Keratinocyte (primary cell): ENCODE results near the gene MAX. TPM values are rescaled to one million over a fixed set of nuclear protein-coding genes. Genes with fewer than 3 reads are reported as not detected.
A peak's percentile ranks its signal among the peaks of the same experiment; 100 is the strongest.

Experiments
- DNase-seq: peaks from one replicate; pipeline ENCODE4 v3.0.0-alpha.2; 2011; ENCODE audit warnings: low read depth, missing footprints, low spot score
- FAIRE-seq: peaks from 2 replicates; lab custom pipeline; 2011; peaks lifted over from hg19 to GRCh38; lab: Jason Lieb, UNC
- H2AFZ ChIP-seq: 2 replicates; pipeline ENCODE4 v1.6.0; 2012; ENCODE audit warnings: low read length, control low read depth, inconsistent platforms; ENCODE audit not compliant: control insufficient read depth
- H3K27ac ChIP-seq: 2 replicates; pipeline ENCODE4 v1.5.1; 2011; ENCODE audit warnings: low read length; ENCODE audit not compliant: control insufficient read depth, insufficient read depth
- H3K27me3 ChIP-seq: 3 replicates; pipeline ENCODE4 v1.6.0; 2011; ENCODE audit warnings: low read length; ENCODE audit not compliant: control insufficient read depth, insufficient read depth; ENCODE audit errors: extremely low read depth
- H3K36me3 ChIP-seq, 2 experiments: 2 replicates in 1 of 2; 3 replicates in 1 of 2; pipeline ENCODE4 v1.5.1; 2011; ENCODE audit warnings: low read length in 2 of 2, mild to moderate bottlenecking in 1 of 2; ENCODE audit not compliant: control insufficient read depth in 2 of 2, insufficient read depth in 2 of 2; ENCODE audit errors: extremely low read depth in 1 of 2
- H3K4me1 ChIP-seq: 3 replicates; pipeline ENCODE4 v1.5.1; 2011; ENCODE audit warnings: low read length; ENCODE audit not compliant: control insufficient read depth, insufficient read depth; ENCODE audit errors: extremely low read depth
- H3K4me2 ChIP-seq: 3 replicates; pipeline ENCODE4 v1.6.0; 2011; ENCODE audit warnings: low read depth, low read length; ENCODE audit not compliant: control insufficient read depth, insufficient read depth; ENCODE audit errors: extremely low read depth
- H3K4me3 ChIP-seq, 3 experiments: fragments of 200-600 bp in 1 of 3; sonication (generic) in 1 of 3; 2 replicates in 2 of 3; 3 replicates in 1 of 3; pipeline ENCODE4 v1.5.1; 2011 to 2016; ENCODE audit warnings: low read length in 3 of 3, mild to moderate bottlenecking in 3 of 3, control low read depth in 2 of 3, inconsistent platforms in 1 of 3, low read depth in 1 of 3, mixed read lengths in 1 of 3, mixed run types in 1 of 3, moderate library complexity in 1 of 3; ENCODE audit not compliant: control insufficient read depth in 2 of 3, insufficient read depth in 2 of 3; ENCODE audit errors: extremely low read depth in 1 of 3
- H3K79me2 ChIP-seq: 2 replicates; pipeline ENCODE4 v1.6.0; 2012; ENCODE audit warnings: low read length; ENCODE audit not compliant: control insufficient read depth, insufficient read depth
- H3K9ac ChIP-seq: 3 replicates; pipeline ENCODE4 v1.6.0; 2011; ENCODE audit warnings: low read length; ENCODE audit not compliant: control insufficient read depth, insufficient read depth; ENCODE audit errors: extremely low read depth
- H3K9me1 ChIP-seq: 3 replicates; pipeline ENCODE4 v1.6.0; 2011; ENCODE audit warnings: low read length; ENCODE audit not compliant: control insufficient read depth, insufficient read depth; ENCODE audit errors: extremely low read depth
- H3K9me3 ChIP-seq: 2 replicates; pipeline ENCODE4 v1.5.1; 2012; ENCODE audit warnings: low read depth, low read length; ENCODE audit not compliant: control insufficient read depth
- H4K20me1 ChIP-seq: 3 replicates; pipeline ENCODE4 v1.6.0; 2011; ENCODE audit warnings: low read length; ENCODE audit not compliant: control insufficient read depth, insufficient read depth; ENCODE audit errors: extremely low read depth
- CTCF ChIP-seq, 3 experiments: IDR thresholded peaks in 1 of 3; conservative IDR thresholded peaks in 1 of 3; optimal IDR thresholded peaks in 1 of 3; 2 replicates in 2 of 3; 3 replicates in 1 of 3; pipeline versions ENCODE3 to v1.5.1; 2011; ENCODE audit warnings: low read length in 3 of 3, mild to moderate bottlenecking in 3 of 3, moderate library complexity in 2 of 3, control low read depth in 1 of 3, inconsistent platforms in 1 of 3; ENCODE audit not compliant: insufficient read depth in 2 of 3; ENCODE audit errors: extremely low read depth in 1 of 3
- EZH2 ChIP-seq: IDR thresholded peaks from one replicate; pipeline ENCODE4 v1.6.1; 2012; ENCODE audit warnings: inconsistent platforms, mild to moderate bottlenecking, low read length, moderate library complexity
- dilution Hi-C: fragments of 300-500 bp; cut with MboI; formaldehyde crosslinking; loops from one replicate; pipeline ENCODE4 v1.7.0; 2020; ENCODE audit warnings: low sequenced_read_pairs; ENCODE audit not compliant: extremely low pct_ligation_motif_present
- polyA plus RNA-seq, 5 experiments: library from polyadenylated mRNA; depleted of rRNA in 3 of 5; stranded (reverse) in 3 of 5; stranded (forward) in 1 of 5; unstranded in 1 of 5; fragments of >200 nt; gene quantifications; 1 replicate in 1 of 5; 2 replicates in 3 of 5; 3 replicates in 1 of 5; pipeline versions ENCODE4 v1.2.1 to v1.2.3, GENCODE V29; 2011 to 2012; ENCODE audit warnings: missing spikeins in 2 of 5, low read depth in 1 of 5, low replicate concordance in 1 of 5

Gene MAX
- polyA plus RNA-seq, 1 donor (not counting 4 experiments of a cell fraction or from before 2014, with no cell fraction given): 65.2 TPM

DNA sequence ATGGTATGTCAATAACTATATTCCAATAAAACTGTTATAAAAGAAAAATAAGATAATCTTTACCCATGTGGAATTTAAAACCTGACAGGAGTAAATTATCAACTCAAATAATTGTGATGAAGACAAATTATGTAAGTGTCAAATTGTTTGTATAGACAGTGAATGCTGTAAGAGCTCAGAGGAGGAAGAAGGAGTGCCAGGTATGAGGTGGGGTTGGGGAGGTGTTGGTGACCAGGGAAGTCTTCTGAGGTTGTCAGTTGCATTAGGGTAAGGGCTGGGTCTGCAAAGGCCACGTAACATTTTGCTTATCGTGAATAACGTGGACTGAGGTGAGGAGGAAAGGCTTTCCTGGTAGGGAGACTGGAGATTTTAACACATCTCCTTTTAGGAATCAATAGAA is 2.5 kb upstream of the MAX start:
- Histone ChIP-seq H3K9ac (no peak overlapping the region), H4K20me1 (no peaks in the 10 kb centered on the region), H3K36me3 (no peaks in the 10 kb centered on the region), H3K9me3 (no peaks in the 10 kb centered on the region), H3K27ac (no peak overlapping the region), H2AFZ (no peak overlapping the region), H3K9me1 (no peaks in the 10 kb centered on the region), H3K4me3 (no peak overlapping the region), H3K4me1 (peaks cover 11% of the 10 kb centered on the region), H3K4me2 (no peak overlapping the region), H3K79me2 (peaks cover 19% of the 10 kb centered on the region), H3K27me3 (no peaks in the 10 kb centered on the region)
- dilution Hi-C loops: no loop called here
- FAIRE-seq (no peak), DNase-seq (no peak)
- TF ChIP-seq CTCF (optimal IDR thresholded peaks at IDR 0.05 in 1 of 3, IDR thresholded peaks at IDR 0.05 in 1 of 3, conservative IDR thresholded peaks at IDR 0.05 in 1 of 3; ENCODE audit: extremely low read depth in 1 of 3, insufficient read depth in 2 of 3, low read length in 3 of 3) (no peak), EZH2 (no peak)

GRCh38 chr14:65103150-65103760 is 938 bp upstream of the MAX start:
- Histone ChIP-seq H3K27me3 (no peaks in the 10 kb centered on the region), H3K4me3 (peak overlapping the region; percentile 67 to 77 (median 71)), H3K4me1 (peaks cover 16% of the 10 kb centered on the region), H3K4me2 (peak overlapping the region; percentile 94), H3K9me1 (no peaks in the 10 kb centered on the region), H2AFZ (peak overlapping the region; percentile 95), H3K79me2 (peaks cover 26% of the 10 kb centered on the region), H3K36me3 (peaks cover 0 to under 1% of the 10 kb centered on the region in 2 experiments), H3K27ac (peak overlapping the region; percentile 44), H3K9me3 (no peaks in the 10 kb centered on the region), H4K20me1 (no peaks in the 10 kb centered on the region), H3K9ac (peak overlapping the region; percentile 72)
- dilution Hi-C loops: no loop called here
- FAIRE-seq: no peak
- peak in 2 of 3 experiments; percentile 14 to 58 for TF ChIP-seq CTCF (optimal IDR thresholded peaks at IDR 0.05 in 1 of 3, IDR thresholded peaks at IDR 0.05 in 1 of 3, conservative IDR thresholded peaks at IDR 0.05 in 1 of 3; ENCODE audit: extremely low read depth in 1 of 3, insufficient read depth in 2 of 3, low read length in 3 of 3)
- no peak for TF ChIP-seq EZH2
- no peak for DNase-seq
